GM19452 (cell line): ENCODE results near the gene PKM.

Experiments used
- ATAC-seq: cut with Tn5 transposase; IDR thresholded peaks from one replicate; pipeline ENCODE4 v1.9.1; 2021; ENCODE audit not compliant: unreplicated experiment

PKM gene

DNA sequence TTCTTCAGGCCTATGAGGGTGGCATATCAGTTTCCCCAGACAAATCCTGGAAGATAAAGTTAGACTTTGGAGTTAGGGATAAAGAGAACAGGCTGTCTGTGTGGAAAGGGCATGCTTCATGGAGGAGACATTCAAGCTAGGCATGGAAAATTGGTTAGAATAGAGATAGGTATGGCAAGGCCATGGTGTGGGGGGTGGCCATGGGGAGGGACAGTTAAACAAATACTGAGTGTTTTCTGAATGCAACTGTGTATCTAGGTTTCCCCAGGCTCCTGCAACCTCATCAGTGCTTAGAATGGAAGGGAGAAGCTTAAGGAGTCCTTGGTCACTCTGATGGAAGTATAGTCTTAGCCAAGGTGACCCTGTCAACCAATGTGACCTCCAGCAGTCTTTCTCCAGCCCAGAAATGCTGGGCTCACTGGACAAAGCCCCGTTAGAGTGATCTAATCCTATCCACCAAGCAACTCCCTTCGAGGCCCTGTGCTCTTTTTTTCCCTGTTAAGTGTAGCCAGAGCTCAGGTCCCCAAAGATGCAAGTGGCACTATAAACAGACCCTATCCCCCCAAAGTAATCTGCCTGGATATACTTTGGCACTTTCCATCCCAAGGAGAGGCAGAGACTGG, 5.5 kb upstream of the PKM start:
- ATAC-seq: no peak

- no peak for ATAC-seq
Measured at GRCh38 chr15:72235298-72235697, 4.3 kb upstream of the PKM start.

- no peak for ATAC-seq
Measured at GRCh38 chr15:72233769-72234168, 2.8 kb upstream of the PKM start.

GRCh38 chr15:72231833-72232478, 966 bp upstream of the PKM start:
- no peak for ATAC-seq

DNA sequence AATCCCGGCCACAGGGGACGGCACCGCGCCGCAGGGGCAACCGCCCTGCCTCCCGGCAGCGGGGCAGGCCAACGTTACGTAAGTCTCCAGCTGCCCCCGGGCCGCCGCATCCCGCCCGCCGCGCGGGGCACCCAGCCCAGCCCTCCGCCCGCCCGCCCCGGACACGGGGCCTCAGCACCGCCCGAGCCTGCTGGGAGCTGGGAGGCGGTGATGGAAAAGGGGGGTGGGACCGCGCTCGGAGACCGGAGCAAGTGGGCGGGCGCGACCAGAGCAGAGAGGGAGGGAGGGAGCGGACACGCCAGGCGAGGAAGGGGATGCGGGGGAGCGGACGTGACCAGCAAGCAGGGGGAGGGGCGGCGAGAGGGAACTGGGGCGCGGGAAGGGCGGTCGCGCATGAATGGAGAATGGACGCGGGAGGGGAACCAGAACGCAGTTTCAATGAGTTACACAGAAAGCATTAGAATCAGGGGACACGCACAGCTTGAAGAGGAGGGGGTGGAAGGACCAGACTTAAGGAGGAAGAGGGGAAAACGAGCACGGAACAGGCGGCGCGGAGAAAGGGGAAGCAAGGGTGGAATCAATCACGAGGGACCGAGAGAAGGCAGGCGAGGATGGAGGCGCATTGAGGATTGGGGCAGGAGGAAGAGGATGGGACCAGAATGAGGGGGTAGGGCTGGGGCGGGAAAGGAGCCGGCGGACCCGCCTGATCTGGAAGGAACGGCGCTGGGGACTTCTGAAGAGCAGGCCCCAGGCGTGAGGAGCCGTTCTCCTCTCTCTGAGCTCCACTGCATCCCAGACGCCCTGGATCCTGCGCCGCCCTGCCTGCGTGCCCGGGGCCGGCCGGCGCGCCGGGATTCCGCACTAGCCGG, 559 bp downstream of the PKM start:
- no peak for ATAC-seq

DNA sequence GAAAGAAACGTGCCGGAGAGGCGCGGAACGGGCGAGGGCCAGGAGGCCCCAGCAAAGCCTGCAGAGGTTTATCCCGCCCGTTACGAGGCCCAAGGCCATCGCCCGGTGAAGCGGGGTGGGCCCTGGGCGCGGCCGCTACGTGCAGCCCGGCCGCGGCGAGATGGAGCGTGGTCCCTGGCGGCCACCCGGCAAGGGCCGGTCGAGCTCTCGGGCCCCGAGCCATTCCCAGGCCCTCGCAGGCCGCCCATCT, 1.1 kb downstream of the PKM start:
- ATAC-seq: no peak

DNA sequence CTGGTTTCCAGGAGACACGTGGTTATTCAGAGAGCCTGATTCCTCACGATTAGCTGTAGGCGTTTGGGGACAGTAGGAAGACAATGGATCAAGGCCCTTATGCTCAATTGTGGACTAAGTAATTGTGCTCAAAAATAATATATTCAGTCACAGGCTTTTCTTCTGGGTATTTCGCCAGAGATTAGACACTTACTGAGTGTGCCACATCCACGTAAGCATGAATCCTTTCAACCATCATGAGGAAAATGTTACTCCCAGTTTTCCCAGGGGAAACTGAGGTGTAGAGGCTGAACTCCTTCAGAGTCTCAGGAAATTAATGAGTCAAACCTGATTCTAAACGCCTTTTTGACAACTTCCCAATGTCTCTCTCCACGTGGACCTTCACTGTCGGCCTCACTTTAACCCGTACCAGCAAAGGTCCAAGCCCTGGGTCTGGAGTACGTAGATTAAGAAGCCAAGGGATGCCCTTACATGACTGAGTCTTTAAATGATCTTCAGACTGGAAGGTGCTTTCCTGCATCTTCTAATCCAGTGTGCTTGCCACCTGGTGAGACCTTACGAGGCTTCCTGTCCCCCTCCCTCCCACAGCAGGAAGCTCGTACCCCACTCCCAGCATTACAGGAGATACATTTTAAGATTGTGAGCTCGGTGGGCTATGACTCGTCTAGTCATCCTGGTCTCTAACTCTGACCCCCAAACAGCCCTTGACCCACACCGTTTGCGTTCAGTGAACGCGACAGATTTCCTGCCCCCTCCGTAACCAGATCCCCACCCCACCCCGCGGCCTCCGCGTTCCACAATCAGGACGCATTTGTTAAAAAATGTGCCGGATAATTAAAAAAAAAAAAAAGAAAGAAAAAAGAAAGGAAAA, 1.7 kb downstream of the PKM start:
- no peak for ATAC-seq

DNA sequence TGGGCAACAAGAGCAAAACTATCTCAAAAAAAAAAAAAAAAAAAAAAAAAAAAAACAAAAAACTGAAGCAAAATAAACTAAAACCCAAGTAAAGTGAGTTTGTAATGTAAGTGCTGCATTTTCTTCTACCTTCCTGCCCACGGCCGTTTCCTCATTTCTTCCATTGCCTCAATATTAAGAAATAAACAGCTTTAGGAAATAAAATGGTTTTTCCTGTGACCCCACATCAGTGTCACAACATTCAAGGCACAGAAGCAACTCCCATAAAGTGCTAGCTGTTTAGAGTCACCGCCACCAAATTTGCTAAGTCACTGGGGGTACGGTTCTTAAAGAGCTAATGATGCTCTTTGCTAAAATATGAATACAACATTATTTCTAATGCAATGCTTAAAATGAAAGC, 3.3 kb downstream of the PKM start:
- no peak for ATAC-seq

DNA sequence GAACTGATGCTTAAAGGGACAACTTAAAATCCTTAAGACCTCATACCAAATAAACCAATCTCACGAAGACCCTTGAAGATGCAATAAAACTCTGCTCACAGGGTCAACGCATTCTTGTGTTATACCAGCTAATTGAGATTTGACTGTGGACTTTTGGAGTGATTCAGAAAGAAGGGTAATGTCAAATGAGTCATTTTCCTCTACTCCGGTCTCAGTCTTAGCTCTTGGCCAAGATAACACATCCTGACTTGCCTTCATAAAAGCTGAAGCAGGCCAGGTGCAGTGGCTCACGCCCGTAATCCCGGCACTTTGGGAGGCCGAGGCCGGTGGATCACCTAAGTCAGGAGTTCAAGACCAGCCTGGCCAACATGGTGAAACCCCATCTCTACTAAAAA, 3.8 kb downstream of the PKM start:
- ATAC-seq: no peak

- no peak for ATAC-seq
Measured at GRCh38 chr15:72223278-72223677, 7.7 kb downstream of the PKM start.

DNA sequence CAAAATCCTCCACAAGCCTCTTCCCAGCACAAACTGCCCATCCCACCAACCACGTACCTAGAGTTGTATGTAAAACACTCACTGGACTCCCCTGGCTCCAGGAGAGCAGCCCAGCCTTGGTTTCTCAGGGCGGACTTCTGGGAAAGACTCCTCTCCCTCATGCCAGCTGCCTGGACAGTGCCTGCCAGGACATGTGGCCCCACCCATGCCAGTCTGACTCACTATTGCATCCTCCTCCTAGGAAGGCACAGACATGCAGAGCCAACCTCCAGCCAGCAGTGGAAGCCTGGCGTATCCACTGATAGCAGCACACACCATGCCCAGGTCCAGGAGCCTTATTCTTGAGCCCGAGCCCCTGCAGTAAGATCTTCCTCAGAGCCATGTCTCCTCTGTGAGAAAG, 8.6 kb downstream of the PKM start:
- no peak for ATAC-seq

DNA sequence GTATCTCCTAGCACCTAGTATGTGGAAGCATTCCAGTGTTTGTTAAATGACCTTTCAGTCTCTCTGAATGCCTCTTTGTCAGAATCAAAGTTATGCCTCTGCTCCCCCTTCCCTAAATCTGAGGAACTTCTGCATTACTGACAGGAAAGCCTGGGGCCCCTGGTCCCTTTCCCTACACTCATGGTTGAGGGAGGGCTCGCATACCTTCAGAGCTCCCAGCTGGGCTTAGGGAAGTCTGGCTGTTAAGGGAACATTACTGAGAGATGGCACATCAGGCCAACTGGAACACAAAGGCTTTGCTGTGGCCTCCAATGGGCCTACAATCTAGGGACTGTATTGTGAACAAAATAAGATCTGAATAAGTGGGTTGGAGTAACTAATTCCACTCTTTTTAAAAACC, 10.3 kb downstream of the PKM start:
- no peak for ATAC-seq

DNA sequence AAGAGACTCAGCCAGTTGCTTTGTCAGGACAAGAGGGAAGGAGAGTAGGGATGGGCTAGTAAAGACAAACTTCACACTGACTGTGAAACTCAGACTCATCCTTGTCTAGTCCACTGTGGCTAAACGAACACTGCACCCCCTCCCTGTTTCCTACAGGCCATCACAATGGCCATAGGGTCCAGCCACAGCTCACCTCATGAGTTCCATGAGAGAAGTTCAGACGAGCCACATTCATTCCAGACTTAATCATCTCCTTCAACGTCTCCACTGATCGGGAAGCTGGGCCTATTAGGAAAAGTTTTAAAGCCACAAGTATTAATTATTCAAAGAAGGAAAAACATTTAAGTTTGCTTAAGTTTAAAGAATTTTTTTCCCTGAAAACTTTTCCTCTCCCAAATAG, 13.8 kb downstream of the PKM start:
- ATAC-seq: no peak

DNA sequence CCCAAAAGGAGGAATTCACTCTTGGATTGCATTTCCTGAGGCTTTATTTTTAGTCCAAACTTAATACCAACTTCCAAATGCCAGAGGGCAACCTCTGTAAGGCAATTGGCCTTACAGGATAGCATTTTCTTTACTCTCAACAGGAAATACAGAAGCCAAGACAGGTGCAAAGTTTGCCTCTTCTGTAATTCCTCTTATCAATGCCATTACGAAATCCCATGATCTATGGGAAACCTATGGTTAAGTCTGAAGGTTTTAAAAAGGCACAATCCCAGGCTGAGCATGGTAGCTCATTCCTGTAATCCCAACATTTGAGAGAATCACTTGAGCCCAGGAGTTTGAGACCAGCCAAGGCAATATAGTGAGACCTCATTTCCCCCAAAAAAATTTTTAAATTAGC, 14.9 kb downstream of the PKM start:
- ATAC-seq: no peak

GRCh38 chr15:72207558-72208085, 23.4 kb downstream of the PKM start:
- ATAC-seq: no peak

DNA sequence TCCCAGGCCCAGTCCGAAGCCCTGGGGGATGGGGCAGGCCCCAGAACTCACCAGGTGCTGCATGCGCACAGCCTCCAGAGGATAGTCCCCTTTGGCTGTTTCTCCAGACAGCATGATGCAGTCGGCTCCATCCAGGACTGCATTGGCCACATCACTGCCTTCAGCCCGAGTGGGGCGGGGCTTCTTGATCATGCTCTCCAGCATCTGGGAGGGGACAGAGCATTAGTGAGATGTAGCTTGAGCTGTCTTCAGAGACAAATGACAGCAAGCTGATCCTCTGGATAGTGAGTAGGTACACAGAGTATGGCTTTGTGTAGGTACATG, 24.4 kb downstream of the PKM start:
- no peak for ATAC-seq

DNA sequence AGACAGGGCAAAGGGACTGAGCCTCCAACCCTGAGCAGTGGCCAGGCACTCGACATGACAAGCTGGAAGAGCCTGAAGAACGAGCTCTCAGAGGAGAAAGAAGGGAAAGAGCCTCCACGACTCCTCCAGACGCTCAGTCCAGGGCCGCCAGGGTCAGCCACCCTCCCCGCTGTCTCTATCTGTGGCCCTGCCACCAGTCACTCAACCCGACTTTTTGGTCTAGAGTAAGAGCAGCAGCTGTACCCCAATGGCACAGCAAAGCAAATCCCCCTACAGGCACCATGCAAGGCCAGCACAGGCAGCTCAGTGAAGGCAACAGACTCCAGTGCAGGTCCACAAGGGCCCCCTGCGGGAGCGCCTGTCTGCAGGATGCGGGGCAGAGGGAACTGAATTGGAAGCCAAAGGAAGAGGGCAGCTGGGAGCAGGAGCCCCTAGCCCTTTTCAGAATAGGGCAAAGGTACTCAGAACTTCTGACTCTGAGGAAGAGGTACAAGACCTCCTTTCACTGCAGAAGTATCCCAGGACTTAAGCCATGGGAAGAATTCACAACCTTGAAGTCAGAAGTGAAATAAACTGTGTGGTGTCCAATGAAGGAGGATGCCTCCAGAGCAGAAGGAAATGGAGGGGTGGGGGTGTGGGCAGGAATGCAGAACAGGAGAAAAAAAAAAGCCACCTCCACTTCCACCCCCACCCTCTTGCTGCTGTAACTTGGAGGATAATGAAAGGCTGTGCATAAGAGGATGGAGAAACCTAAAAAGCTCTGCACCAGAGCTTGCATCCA, 24.9 kb downstream of the PKM start:
- ATAC-seq: no peak

DNA sequence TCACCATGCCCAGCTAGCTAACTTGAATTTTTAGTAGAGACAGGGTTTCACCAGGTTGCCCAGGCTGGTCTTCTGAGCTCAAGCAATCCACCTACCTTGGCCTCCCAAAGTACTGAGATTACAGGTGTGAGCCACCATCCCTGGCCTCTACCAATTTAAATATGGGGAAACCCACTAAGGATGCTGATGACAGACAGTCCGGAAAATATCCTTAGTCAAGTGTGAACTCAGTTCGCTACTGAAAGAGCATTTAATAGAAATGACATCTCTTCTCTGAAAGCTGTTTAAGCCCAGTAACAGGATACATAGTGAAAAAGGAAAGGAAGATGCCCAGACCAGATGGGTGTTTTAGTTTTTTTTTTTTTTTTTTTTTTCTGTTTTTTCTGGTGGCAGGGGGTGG, 25.7 kb downstream of the PKM start:
- ATAC-seq: no peak

- ATAC-seq: no peak
Measured at GRCh38 chr15:72203507-72203837, 27.5 kb downstream of the PKM start.

DNA sequence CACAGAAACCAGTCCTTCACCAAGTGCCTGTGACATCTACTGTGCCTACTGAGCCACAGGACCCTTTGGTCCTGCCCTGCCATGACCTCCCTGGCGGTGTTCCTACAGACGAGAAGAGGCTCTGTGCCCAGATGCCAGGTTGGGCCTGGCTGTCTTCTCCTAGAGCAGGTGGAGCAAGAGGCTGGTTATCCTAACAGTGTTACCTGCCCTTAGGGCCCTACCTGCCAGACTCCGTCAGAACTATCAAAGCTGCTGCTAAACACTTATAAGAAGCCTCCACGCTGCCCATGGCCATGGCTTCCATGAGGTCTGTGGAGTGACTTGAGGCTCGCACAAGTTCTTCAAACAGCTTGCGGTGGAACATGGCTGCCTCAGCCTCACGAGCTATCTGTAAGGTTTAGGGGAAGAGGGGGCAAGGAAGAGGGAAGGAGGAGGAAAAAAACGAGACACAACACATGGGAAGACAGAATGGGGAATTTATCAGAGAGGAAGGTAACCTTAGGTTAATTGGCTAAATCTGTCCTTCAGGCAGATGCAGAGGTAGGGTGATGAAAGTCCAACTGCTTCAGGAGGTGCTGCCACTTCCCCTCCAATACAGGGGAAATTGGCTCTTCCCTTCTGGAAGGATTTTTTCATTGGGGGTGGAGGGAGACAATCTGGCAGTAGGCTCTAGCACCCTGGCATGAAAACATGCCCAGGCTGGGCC, 28.0 kb downstream of the PKM start:
- ATAC-seq: no peak
